GM12878 (cell line): ENCODE measurements around the gene RNF32. TPM values are rescaled to one million over a fixed set of nuclear protein-coding genes. Genes with fewer than 3 reads are reported as not detected.

Experiments
- ATAC-seq: fragments of 200-7000 bp; cut with Tn5 transposase; 3 replicates; pipeline ENCODE4 v1.9.1; 2020; ENCODE audit warnings: mild to moderate bottlenecking, moderate library complexity
- BruUV-seq: library from RNA; stranded (reverse); fragments of 400-500 nt; replicated peaks from 2 replicates; lab custom pipeline; 2021; lab: Mats Ljungman, UMichigan
- CTCF ChIA-PET: fragments of 300-600 bp; sonication (Branson Sonifier 250); formaldehyde crosslinking; extraction: SDS; loops from one replicate; lab custom pipeline; 2021; ENCODE audit warnings: inconsistent platforms; lab: Yijun Ruan, JAX
- POLR2A ChIA-PET: fragments of 350-600 bp; formaldehyde crosslinking; extraction: SDS; loops from one replicate; lab custom pipeline; 2021; ENCODE audit warnings: inconsistent platforms; lab: Charles Lee
- RAD21 ChIA-PET: fragments of 300-600 bp; sonication (Branson Sonifier 250); formaldehyde crosslinking; loops from one replicate; lab custom pipeline; 2023; ENCODE audit warnings: antibody characterized with exemption; ENCODE audit not compliant: unreplicated experiment; lab: Charles Lee
- SMC1A ChIA-PET: fragments of 300-600 bp; sonication (Branson Sonifier 250); formaldehyde crosslinking; loops from one replicate; lab custom pipeline; 2023; ENCODE audit not compliant: unreplicated experiment, uncharacterized antibody; lab: Charles Lee
- DNase-seq: peaks from one replicate; pipeline ENCODE4 v3.0.0-alpha.2; 2011; ENCODE audit warnings: low read depth, low spot score
- FAIRE-seq: peaks from 3 replicates; lab custom pipeline; 2011; peaks lifted over from hg19 to GRCh38; lab: Jason Lieb, UNC
- H2AFZ ChIP-seq: 2 replicates; pipeline ENCODE4 v1.6.0; 2011; ENCODE audit warnings: low read depth, low read length, control low read depth; ENCODE audit not compliant: control insufficient read depth
- H3K27ac ChIP-seq: 2 replicates; pipeline ENCODE4 v1.5.1; 2011; ENCODE audit warnings: control low read depth; ENCODE audit not compliant: control insufficient read depth, insufficient read depth
- H3K27me3 ChIP-seq, 2 experiments: replicated peaks in 1 of 2; 2 replicates each; pipeline versions ENCODE4 v1.6.0 to v1.6.1; 2011; ENCODE audit warnings: low read length in 1 of 2; ENCODE audit not compliant: control insufficient read depth in 2 of 2, insufficient read depth in 2 of 2
- H3K36me3 ChIP-seq, 2 experiments: 2 replicates each; pipeline ENCODE4 v1.5.1; 2011; ENCODE audit warnings: low read length in 1 of 2; ENCODE audit not compliant: control insufficient read depth in 2 of 2, insufficient read depth in 2 of 2
- H3K4me1 ChIP-seq: 2 replicates; pipeline ENCODE4 v1.6.1; 2011; ENCODE audit warnings: mild to moderate bottlenecking, low read length, moderate library complexity, mixed read lengths; ENCODE audit not compliant: control insufficient read depth, insufficient read depth
- H3K4me2 ChIP-seq: 2 replicates; pipeline ENCODE4 v1.6.0; 2011; ENCODE audit warnings: control low read depth; ENCODE audit not compliant: control insufficient read depth, insufficient read depth
- H3K4me3 ChIP-seq: fragments of 200-600 bp; sonication (generic); 2 replicates; pipeline ENCODE4 v1.5.1; 2016
- H3K79me2 ChIP-seq: 2 replicates; pipeline ENCODE4 v1.6.0; 2011; ENCODE audit warnings: low read length; ENCODE audit not compliant: control insufficient read depth, insufficient read depth
- H3K9ac ChIP-seq: 2 replicates; pipeline ENCODE4 v1.8.0; 2011; ENCODE audit warnings: low read length, control low read depth, mixed read lengths; ENCODE audit not compliant: control insufficient read depth, insufficient read depth
- H3K9me3 ChIP-seq: replicated peaks from 3 replicates; pipeline ENCODE4 v1.5.1; 2011; ENCODE audit warnings: mild to moderate bottlenecking, low read length; ENCODE audit not compliant: control insufficient read depth, insufficient read depth
- H4K20me1 ChIP-seq: 2 replicates; pipeline ENCODE4 v1.6.0; 2011; ENCODE audit not compliant: control insufficient read depth, insufficient read depth
- ASH2L ChIP-seq: fragments of 300-600, 200-600 bp; sonication (generic); IDR thresholded peaks from 2 replicates; pipeline ENCODE4 v1.6.1; 2017; ENCODE audit warnings: low read depth, mild to moderate bottlenecking, borderline replicate concordance
- BCL11A ChIP-seq: IDR thresholded peaks from 2 replicates; pipeline ENCODE4 v1.6.1; 2011; ENCODE audit warnings: low read depth, low read length
- FOXM1 ChIP-seq: IDR thresholded peaks from 2 replicates; pipeline ENCODE4 v1.6.1; 2012; ENCODE audit warnings: low read depth, mild to moderate bottlenecking, inconsistent platforms, low read length, moderate library complexity
- HDAC2 ChIP-seq: fragments of 200-600 bp; sonication (generic); IDR thresholded peaks from 2 replicates; pipeline ENCODE4 v1.6.1; 2017
- HDGF ChIP-seq: fragments of 450-650 bp; IDR thresholded peaks from 2 replicates; pipeline ENCODE4 v1.6.1; 2016; ENCODE audit warnings: antibody characterized with exemption
- JUND ChIP-seq: IDR thresholded peaks from 2 replicates; pipeline ENCODE4 v1.6.1; 2012; ENCODE audit warnings: low read depth, mild to moderate bottlenecking, low read length, improper control_type of control experiment, moderate library complexity
- KAT2A ChIP-seq: conservative IDR thresholded peaks from 2 replicates; pipeline ENCODE4 v1.6.1; 2011; ENCODE audit warnings: low read depth, low read length; ENCODE audit not compliant: control insufficient read depth
- MEF2B ChIP-seq: fragments of 450-650 bp; IDR thresholded peaks from 2 replicates; pipeline ENCODE4 v1.6.1; 2018; ENCODE audit warnings: mild to moderate bottlenecking, moderate library complexity; ENCODE audit not compliant: partially characterized antibody, poor library complexity, severe bottlenecking
- NR2C1 ChIP-seq: fragments of 450-650 bp; IDR thresholded peaks from 2 replicates; pipeline ENCODE4 v1.6.1; 2017; ENCODE audit warnings: antibody characterized with exemption, mild to moderate bottlenecking, moderate library complexity
- PAX5 ChIP-seq: IDR thresholded peaks from 2 replicates; pipeline ENCODE4 v1.6.1; 2011; ENCODE audit warnings: low read depth, low read length, borderline replicate concordance
- POLR2AphosphoS2 ChIP-seq: IDR thresholded peaks from 2 replicates; pipeline ENCODE4 v1.6.1; 2011; ENCODE audit warnings: low read depth, mild to moderate bottlenecking, low read length, improper control_type of control experiment, moderate library complexity
- SMAD1 ChIP-seq: fragments of 450-650 bp; IDR thresholded peaks from 2 replicates; pipeline ENCODE4 v1.6.1; 2018; ENCODE audit warnings: mild to moderate bottlenecking, low read depth; ENCODE audit not compliant: partially characterized antibody
- TAF1 ChIP-seq: IDR thresholded peaks from 2 replicates; pipeline ENCODE4 v1.6.1; 2011; ENCODE audit warnings: mild to moderate bottlenecking, low read depth, low read length, borderline replicate concordance
- TARDBP ChIP-seq: IDR thresholded peaks from 2 replicates; pipeline ENCODE4 v1.6.1; 2016; ENCODE audit warnings: borderline replicate concordance
- WGBS: methylation state at CpG from one replicate; pipeline ENCODE4 v1.1.6; 2016; ENCODE audit warnings: low lambda C conversion rate; ENCODE audit not compliant: insufficient replicate concordance, insufficient coverage; ENCODE audit errors: missing lambda C conversion rate; 5-methylcytosine and 5-hydroxymethylcytosine counted together
- in situ Hi-C: fragments of 300-500 bp; cut with MboI; formaldehyde crosslinking; loops from 9 replicates; pipeline ENCODE4 v1.14.3; 2018; ENCODE audit warnings: mixed read lengths
- intact Hi-C: fragments of 100-400 bp; cut with micrococcal nuclease; formaldehyde crosslinking; loops from one replicate; pipeline ENCODE4 v1.14.2; 2022; ENCODE audit not compliant: unreplicated experiment
- polyA plus RNA-seq, 11 experiments: library from polyadenylated mRNA; depleted of rRNA in 4 of 11; unstranded in 6 of 11; stranded (reverse) in 5 of 11; fragments of >200 nt; fragmentation: Nextera tagmentation in 4 of 11; fragmentation: Illumina TruSeq in 1 of 11; extraction: Ambion mirVana in 4 of 11; extraction: Trizol in 1 of 11; gene quantifications; 1 replicate in 1 of 11; 2 replicates in 10 of 11; pipeline versions ENCODE4 v1.2.1 to v1.2.3, GENCODE V29; 2011 to 2016; ENCODE audit warnings: inconsistent platforms in 2 of 11, missing spikeins in 2 of 11, low read depth in 1 of 11
- total RNA-seq, 4 experiments: library from RNA; depleted of rRNA in 3 of 4; stranded (reverse); fragments of >200 nt in 3 of 4; fragmentation: Illumina TruSeq in 1 of 4; extraction: Trizol in 1 of 4; gene quantifications; 2 replicates each; pipeline versions ENCODE4 v1.2.1 to v1.2.3, GENCODE V29; 2013 to 2021

Gene RNF32
- total and polyA plus RNA-seq, 10 of the 15 experiments (the other 5 are each of a cell fraction or from before 2014, with no cell fraction given) = 2.5 to 7.2 (median 3.7) TPM

DNA sequence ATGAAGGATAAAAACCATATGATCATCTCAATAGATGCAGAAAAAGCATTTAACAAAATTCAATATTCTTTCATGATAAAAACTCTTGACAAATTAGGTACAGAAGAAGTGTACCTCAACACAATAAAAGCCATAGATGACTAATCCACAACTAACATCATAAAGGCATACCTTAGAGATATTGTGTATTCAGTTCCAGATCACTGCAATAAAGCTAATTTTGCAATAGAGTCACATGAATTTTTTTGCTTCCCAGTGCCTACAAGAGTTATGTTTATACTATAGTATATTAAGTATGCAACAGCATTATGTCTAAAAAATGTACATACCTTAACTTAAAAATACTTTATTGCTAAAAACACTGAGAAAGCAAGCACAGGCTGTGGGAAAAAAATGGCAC is 18.9 kb upstream of the RNF32 start:
- TF ChIP-seq TAF1 = no peak
- no peak for TF ChIP-seq FOXM1
- TF ChIP-seq BCL11A = no peak
- no peak for TF ChIP-seq TARDBP
- no peak for TF ChIP-seq JUND
- TF ChIP-seq NR2C1 = no peak
- Histone ChIP-seq H3K27me3 (no peaks in the 10 kb centered on the region), H3K79me2 (no peaks in the 10 kb centered on the region), H3K4me3 (no peak overlapping the region), H3K9me3 (no peaks in the 10 kb centered on the region; the same call in 2 of the 3 replicates), H3K9ac (no peak overlapping the region), H3K36me3 (no peaks in the 10 kb centered on the region), H4K20me1 (no peaks in the 10 kb centered on the region), H3K4me1 (no peaks in the 10 kb centered on the region), H3K27ac (no peak overlapping the region), H3K4me2 (no peak overlapping the region), H2AFZ (no peak overlapping the region)
- ChIA-PET POLR2A (no interaction called here), CTCF (no interaction called here), RAD21 (no interaction called here), SMC1A (interaction anchor here (1.6 kb wide), 1 partner anchor 10 kb away, joined by 3 read pairs; no protein-coding TSS in a partner anchor)
- no peak for DNase-seq
- ATAC-seq = no peak
- FAIRE-seq = no peak
- in situ Hi-C loops = no loop called here
- intact Hi-C loops = no loop called here
- BruUV-seq = no TSS peak

DNA sequence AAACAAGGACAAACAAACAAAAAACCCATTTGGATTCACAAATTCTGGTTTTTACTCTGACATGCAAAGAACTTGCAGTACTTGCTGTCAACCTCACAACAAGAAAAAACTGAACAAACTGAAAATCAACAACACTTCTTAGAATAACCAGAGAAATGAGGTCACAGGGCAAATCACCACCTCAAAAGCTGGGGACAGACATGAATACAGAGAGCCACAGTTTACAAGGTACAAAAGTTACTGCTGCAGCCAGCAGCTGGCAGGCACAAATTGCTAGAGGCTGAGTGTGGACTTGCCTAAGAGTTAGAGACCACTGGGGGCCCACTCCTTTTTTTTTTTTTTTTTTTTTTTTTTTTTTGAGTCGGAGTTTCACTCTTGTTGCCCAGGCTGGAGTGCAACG is 15.0 kb upstream of the RNF32 start:
- DNase-seq (no peak), FAIRE-seq (no peak), ATAC-seq (no peak)
- no TSS peak for BruUV-seq
- WGBS = no CpG with 5 or more reads among the region's 2 CpGs
- no peak overlapping the region for H3K27ac ChIP-seq
- H2AFZ ChIP-seq = no peak overlapping the region
- intact Hi-C loops = no loop called here
- no peaks in the 10 kb centered on the region for H3K4me1 ChIP-seq
- H3K4me3 ChIP-seq = no peak overlapping the region
- CTCF ChIA-PET = no interaction called here
- H4K20me1 ChIP-seq = no peaks in the 10 kb centered on the region
- peaks cover 7% of the 10 kb centered on the region; the same call in 2 of the 3 replicates for H3K9me3 ChIP-seq
- no peaks in the 10 kb centered on the region for H3K36me3 ChIP-seq
- SMC1A ChIA-PET = interaction anchor here (1.0 kb wide), 1 partner anchor 9 kb away, joined by 3 read pairs; no protein-coding TSS in a partner anchor
- POLR2A ChIA-PET = interaction anchor here (0.7 kb wide), 1 partner anchor 326 kb away, joined by 6 read pairs; no protein-coding TSS in a partner anchor
- RAD21 ChIA-PET = no interaction called here
- TF ChIP-seq PAX5 (no peak), ASH2L (no peak), POLR2AphosphoS2 (no peak), SMAD1 (no peak), HDAC2 (no peak), HDGF (no peak), MEF2B (no peak), KAT2A (no peak)
- H3K9ac ChIP-seq = no peak overlapping the region
- H3K79me2 ChIP-seq = no peaks in the 10 kb centered on the region
- H3K27me3 ChIP-seq = no peaks in the 10 kb centered on the region
- in situ Hi-C loops = no loop called here
- no peak overlapping the region for H3K4me2 ChIP-seq
